Endometrial microvascular endothelial cells (primary cell): Measurements from ENCODE around the gene GARS1. TPM values are rescaled to one million over a fixed set of nuclear protein-coding genes. Genes with fewer than 3 reads are reported as not detected.
"Not testable (repeated sequence)": the region's sequence is repeated elsewhere in the genome, so short reads cannot be mapped to it uniquely, and the experiment has no call there.

Source experiments
- in situ Hi-C: cut with HindIII; loops from 2 replicates; pipeline ENCODE4 v1.10.0; 2017; ENCODE audit warnings: low sequenced_read_pairs, low pct_unique_long_range_greater_than_20kb; ENCODE audit errors: inconsistent ontology term
- total RNA-seq: library from RNA; depleted of rRNA; stranded (reverse); fragments of >200 nt; gene quantifications from one replicate; pipeline ENCODE4 v1.2.3, GENCODE V29; 2015; ENCODE audit errors: inconsistent ontology term

GARS1 gene
- total RNA-seq, 1 donor from 2014 or later: 226 TPM

- in situ Hi-C loops: not testable (repeated sequence)
Observed at GRCh38 chr7:30570238-30570637, 24.4 kb upstream of the GARS1 start.

GRCh38 chr7:30572212-30572841 lies 22.4 kb upstream of the GARS1 start:
- in situ Hi-C loops: no loop called here

- in situ Hi-C loops: no loop called here
Observed at GRCh38 chr7:30575910-30576309, 18.8 kb upstream of the GARS1 start.

- in situ Hi-C loops: no loop called here
Observed at GRCh38 chr7:30583181-30583580, 11.5 kb upstream of the GARS1 start.

GRCh38 chr7:30584415-30584814 lies 10.3 kb upstream of the GARS1 start:
- in situ Hi-C loops: no loop called here

- in situ Hi-C loops: no loop called here
Observed at GRCh38 chr7:30584965-30585364, 9.7 kb upstream of the GARS1 start.

- in situ Hi-C loops: no loop called here
Observed at GRCh38 chr7:30585675-30586074, 9.0 kb upstream of the GARS1 start.

- in situ Hi-C loops: not testable (repeated sequence)
Observed at GRCh38 chr7:30587547-30587946, 7.1 kb upstream of the GARS1 start.

GRCh38 chr7:30589111-30589510 lies 5.6 kb upstream of the GARS1 start:
- in situ Hi-C loops: no loop called here

GRCh38 chr7:30594048-30594539 lies 584 bp upstream of the GARS1 start:
- in situ Hi-C loops: no loop called here

GRCh38 chr7:30595436-30596013 lies 847 bp downstream of the GARS1 start:
- in situ Hi-C loops: no loop called here

- in situ Hi-C loops: no loop called here
Observed at GRCh38 chr7:30596014-30596641, 1.4 kb downstream of the GARS1 start.

- in situ Hi-C loops: no loop called here
Observed at GRCh38 chr7:30596721-30597120, 2.0 kb downstream of the GARS1 start.

- in situ Hi-C loops: no loop called here
Observed at GRCh38 chr7:30598121-30598876, 3.6 kb downstream of the GARS1 start.

- in situ Hi-C loops: no loop called here
Observed at GRCh38 chr7:30604901-30605300, 10.2 kb downstream of the GARS1 start.

GRCh38 chr7:30605832-30606231 lies 11.2 kb downstream of the GARS1 start:
- in situ Hi-C loops: no loop called here

GRCh38 chr7:30612658-30613265 lies 18.1 kb downstream of the GARS1 start:
- in situ Hi-C loops: no loop called here

GRCh38 chr7:30613366-30614325 lies 19.0 kb downstream of the GARS1 start:
- in situ Hi-C loops: no loop called here
